C4-2B (cell line): Measurements from ENCODE around the gene SLC49A4.

Source experiments
- H3K27ac ChIP-seq: fragments of 450-650 bp; 2 replicates; pipeline ENCODE4 v1.5.1; 2017
- ZFX ChIP-seq: fragments of 450-650 bp; IDR thresholded peaks from 2 replicates; pipeline ENCODE4 v1.6.1; 2017
- TF ChIP-seq, protein P1 (sequence below): fragments of 450-650 bp; conservative IDR thresholded peaks from 2 replicates; pipeline ENCODE4 v1.5.1; 2017; ENCODE audit warnings: mild to moderate bottlenecking

SLC49A4 gene

DNA sequence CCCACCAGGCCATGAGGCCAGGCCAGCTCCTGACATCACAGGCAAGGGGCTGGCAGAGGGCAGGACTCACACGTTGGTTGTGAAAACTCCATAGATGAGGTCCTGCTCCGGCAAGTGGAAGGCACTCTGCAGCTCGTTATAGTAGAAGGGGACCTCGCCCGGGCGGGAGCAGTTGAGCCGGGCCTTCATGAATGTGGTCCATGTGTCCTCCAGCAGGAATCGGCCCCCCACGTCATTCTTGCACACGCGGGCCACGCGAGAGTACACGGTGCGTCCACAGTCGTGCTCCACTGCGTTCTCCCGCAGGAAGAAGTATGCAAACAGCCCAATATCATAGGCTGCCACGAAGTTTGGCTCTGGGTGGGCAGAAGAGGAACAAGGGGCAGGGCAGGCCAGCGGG, 131.5 kb downstream of the SLC49A4 start:
- H3K27ac ChIP-seq: no peak overlapping the region
- no peak for TF ChIP-seq ZFX
- TF ChIP-seq, protein P1, sequence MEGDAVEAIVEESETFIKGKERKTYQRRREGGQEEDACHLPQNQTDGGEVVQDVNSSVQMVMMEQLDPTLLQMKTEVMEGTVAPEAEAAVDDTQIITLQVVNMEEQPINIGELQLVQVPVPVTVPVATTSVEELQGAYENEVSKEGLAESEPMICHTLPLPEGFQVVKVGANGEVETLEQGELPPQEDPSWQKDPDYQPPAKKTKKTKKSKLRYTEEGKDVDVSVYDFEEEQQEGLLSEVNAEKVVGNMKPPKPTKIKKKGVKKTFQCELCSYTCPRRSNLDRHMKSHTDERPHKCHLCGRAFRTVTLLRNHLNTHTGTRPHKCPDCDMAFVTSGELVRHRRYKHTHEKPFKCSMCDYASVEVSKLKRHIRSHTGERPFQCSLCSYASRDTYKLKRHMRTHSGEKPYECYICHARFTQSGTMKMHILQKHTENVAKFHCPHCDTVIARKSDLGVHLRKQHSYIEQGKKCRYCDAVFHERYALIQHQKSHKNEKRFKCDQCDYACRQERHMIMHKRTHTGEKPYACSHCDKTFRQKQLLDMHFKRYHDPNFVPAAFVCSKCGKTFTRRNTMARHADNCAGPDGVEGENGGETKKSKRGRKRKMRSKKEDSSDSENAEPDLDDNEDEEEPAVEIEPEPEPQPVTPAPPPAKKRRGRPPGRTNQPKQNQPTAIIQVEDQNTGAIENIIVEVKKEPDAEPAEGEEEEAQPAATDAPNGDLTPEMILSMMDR: no peak

GRCh38 chr3:122926811-122927210, 131.9 kb downstream of the SLC49A4 start:
- no peak for TF ChIP-seq ZFX
- TF ChIP-seq, protein P1: no peak

DNA sequence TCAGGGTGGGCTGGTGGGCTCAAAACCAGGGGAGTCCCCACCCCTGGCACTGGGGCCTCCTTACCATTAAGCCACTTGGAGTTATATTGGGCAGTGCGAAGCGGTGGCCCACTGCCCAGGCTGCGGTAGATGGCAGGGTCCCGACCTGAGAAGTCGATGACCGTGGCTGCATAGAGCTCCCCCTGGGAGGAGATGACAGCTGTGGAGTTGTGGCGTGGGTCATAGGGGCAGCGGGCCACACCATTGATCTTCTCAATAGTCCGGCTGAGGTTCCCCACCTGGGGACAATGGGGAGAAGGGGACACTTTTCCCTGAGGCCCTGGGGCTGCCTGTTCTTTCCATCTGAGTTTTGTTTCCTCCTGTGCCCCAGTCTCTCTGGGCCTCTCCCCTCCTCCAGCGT, 132.9 kb downstream of the SLC49A4 start:
- TF ChIP-seq, protein P1: no peak
- TF ChIP-seq ZFX: no peak
- H3K27ac ChIP-seq: no peak overlapping the region

More at GRCh38 chr3:122926811-122927210, 131.9 kb downstream of the SLC49A4 start:
- H3K27ac ChIP-seq: no peak overlapping the region

- no peak overlapping the region for H3K27ac ChIP-seq
- TF ChIP-seq, protein P1: no peak
- TF ChIP-seq ZFX: no peak
Measured at GRCh38 chr3:122928396-122929187, 133.7 kb downstream of the SLC49A4 start.

DNA sequence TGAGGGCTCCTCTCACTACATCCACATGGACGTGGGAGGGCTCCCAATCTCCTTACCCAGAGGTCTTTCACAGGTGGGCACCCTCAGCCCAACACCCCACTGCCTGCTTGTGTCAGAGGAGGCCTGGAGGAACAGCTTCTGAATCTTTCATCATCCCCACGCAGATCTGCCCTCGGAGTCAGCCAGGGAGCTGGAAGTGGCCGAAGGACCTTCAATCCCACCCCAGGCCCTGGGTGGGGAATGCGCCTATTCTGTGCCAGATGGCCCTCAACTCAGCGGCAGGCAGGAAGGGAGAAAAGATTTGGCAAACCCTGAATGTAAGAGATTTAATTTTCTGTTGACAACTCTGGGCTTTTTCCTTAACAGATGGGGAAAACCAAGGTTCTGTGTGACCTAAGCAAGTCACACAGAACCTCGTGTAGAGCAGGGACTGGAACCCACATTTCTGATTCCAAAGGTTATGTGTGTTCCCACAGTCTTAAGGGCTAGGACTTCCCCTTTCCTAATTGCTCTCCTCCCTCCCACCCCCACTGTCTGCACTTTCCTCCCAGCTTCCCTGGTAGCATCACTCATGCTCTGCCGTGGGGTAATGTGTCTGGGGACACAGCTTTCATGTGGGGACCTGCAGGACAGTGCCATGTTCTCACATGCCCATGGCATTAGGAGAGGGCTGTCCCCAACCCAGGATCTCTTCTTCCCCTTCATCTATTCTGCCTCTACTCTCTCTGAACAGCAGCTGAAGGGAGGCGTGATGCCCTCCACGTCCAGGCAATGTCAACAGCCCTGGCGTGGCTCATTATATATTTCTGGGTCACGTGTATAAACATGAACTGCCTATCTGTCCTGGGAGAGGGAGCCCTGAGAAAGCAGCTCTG, 134.6 kb downstream of the SLC49A4 start:
- H3K27ac ChIP-seq: no peak overlapping the region
- no peak for TF ChIP-seq ZFX
- TF ChIP-seq, protein P1: no peak

DNA sequence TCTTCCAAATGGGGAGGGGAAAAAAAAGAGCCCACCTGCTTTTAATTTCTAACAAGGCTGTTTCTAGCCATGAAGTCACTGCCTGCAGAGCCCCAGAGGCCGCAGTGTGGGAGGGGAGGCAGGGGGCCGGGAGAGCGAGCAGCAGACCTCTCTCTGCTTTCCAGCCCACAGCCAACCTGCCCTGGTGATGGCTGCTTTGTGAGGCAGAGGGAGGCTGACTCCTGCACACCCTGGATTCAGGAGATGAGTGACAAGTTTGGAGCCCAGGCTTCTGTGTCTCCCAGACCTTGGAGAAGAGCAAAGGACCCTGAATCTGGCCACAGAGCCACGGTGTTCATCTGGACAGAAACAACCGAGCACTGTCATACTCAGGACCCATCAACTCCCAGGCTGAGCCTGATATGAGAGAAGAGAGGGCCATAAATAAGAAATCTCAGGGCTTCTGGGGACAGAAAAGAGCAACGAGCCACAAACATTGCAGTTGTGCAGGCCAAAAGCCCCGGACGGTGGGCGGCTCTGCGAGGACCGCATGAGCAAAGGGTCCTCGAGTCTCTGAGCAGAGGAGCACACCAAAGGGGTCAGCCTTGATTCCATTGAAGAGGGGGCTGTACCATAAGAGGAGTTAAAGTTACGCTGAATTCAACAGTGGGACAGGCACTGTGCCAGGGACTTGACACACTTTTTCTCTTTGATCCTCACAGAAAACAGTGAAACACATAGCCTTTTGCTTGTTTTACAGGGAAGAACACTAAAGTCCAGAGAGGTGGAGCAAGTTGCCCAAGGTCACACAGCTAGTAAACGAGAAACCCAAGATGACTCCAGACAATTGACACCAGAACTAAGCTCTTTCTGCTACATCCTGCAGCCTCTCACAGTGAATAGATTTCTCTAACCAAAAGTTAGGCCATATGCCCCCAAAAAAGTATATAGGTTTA, 135.5 kb downstream of the SLC49A4 start:
- no peak for TF ChIP-seq ZFX
- TF ChIP-seq, protein P1: no peak
- no peak overlapping the region for H3K27ac ChIP-seq
